NCI-H1436 (cell line): ENCODE measurements around the gene ZMYND8.

Experiments
- DNase-seq: peaks from one replicate; lab custom pipeline; 2025; lab: John Stamatoyannopoulos, UW

The ZMYND8 gene

GRCh38 chr20:47353692-47354463 lies 2.6 kb downstream of the ZMYND8 start:
- DNase-seq: no peak

- DNase-seq: no peak
Measured at GRCh38 chr20:47353239-47353691, 3.2 kb downstream of the ZMYND8 start.

GRCh38 chr20:47352332-47353238 lies 3.9 kb downstream of the ZMYND8 start:
- no peak for DNase-seq

GRCh38 chr20:47351643-47352331 lies 4.7 kb downstream of the ZMYND8 start:
- DNase-seq: no peak

GRCh38 chr20:47350691-47351545 lies 5.6 kb downstream of the ZMYND8 start:
- DNase-seq: no peak

GRCh38 chr20:47350181-47350550 lies 6.3 kb downstream of the ZMYND8 start:
- DNase-seq: no peak

GRCh38 chr20:47349365-47350180 lies 6.9 kb downstream of the ZMYND8 start:
- no peak for DNase-seq

GRCh38 chr20:47348539-47349142 lies 7.9 kb downstream of the ZMYND8 start:
- no peak for DNase-seq

- DNase-seq: no peak
Measured at GRCh38 chr20:47347661-47348435, 8.7 kb downstream of the ZMYND8 start.

- no peak for DNase-seq
Measured at GRCh38 chr20:47346172-47346571, 10.3 kb downstream of the ZMYND8 start.

GRCh38 chr20:47345214-47345613 lies 11.3 kb downstream of the ZMYND8 start:
- no peak for DNase-seq

GRCh38 chr20:47343007-47343472 lies 13.5 kb downstream of the ZMYND8 start:
- DNase-seq: no peak

GRCh38 chr20:47338131-47338628 lies 18.3 kb downstream of the ZMYND8 start:
- DNase-seq: no peak

- no peak for DNase-seq
Measured at GRCh38 chr20:47337413-47337812, 19.1 kb downstream of the ZMYND8 start.

GRCh38 chr20:47336129-47336754 lies 20.3 kb downstream of the ZMYND8 start:
- no peak for DNase-seq

GRCh38 chr20:47335251-47336128 lies 21.0 kb downstream of the ZMYND8 start:
- DNase-seq: no peak

GRCh38 chr20:47334022-47334551 lies 22.4 kb downstream of the ZMYND8 start:
- peak; percentile 32 for DNase-seq
